ENCODE data around the gene CD9.

The CD9 gene

DNA sequence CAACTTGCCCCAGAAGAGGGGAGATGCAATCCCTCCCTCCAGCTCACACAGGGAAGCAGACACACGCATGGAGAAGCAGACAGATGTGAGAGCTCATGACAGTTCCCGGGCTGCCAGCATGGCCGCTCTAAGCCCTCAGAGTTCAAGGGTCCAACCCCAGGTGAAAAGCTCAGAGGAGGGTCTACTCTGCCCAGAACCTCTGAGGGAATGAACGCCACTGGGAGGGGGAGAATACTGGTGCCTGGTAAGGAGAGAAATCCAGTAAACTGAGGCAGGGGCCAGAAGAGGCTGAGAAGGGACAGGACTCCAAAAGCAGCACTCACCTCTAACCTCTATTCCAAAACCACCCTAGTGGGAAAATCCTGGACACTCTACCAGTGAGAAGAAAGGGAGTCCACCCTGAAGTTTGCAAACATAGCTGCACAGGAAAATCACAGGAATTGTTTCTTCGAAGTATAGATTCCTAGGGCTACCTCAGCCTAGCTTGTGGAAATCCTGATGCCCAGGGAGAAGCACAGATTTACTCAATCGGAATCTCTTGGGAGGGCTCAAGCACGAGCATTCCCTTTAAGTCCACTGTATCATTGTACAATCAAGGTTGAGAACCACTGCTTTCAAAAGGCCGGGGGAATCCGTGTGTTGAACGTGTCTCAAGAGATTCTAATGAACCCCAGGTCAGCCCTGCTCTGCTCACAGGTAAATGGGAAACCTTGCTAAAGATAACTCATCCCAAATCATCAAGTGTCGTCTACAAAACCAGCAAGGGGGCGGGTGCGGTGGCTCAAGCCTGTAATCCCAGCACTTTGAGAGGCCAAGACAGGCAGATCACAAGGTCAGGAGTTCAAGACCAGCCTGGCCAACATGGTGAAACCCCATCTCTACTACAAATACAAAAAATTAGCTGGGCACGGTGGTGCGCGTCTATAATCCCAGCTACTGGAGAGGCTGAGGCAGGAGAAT is 76.0 kb downstream of the CD9 start:
- DNase-seq (ENCODE audit: low read depth in 2 of 2): no peak

DNA sequence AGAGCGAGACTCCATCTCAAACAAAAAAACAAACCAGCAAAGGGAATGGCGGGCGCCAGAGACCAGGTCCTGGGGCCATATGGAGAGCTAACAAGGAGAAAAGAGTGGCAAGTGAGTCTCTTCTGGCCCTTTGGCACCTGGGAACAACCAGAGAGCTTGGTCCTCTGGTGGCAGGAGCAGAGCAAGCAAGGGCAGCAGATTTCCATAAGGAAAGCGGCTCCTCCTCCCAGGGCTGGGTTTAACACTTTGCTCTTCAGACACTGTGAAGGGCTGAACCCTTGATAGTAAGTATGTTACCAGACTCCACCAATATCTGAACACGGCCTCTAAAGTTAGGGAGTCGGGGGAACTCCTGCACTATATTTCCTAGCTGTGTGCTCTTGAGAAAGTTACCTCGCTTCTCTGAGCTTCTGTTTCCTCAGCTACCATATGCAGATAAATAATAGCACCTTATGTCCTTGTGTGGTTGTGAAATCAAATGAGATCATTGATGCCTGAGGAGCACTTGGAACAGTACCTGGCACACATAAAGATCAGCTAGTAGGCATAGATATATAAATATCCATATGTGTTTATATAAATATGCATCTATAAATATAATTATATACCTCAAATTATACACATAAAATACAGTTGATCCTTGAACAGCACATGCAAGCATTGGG is 76.9 kb downstream of the CD9 start:
- DNase-seq (ENCODE audit: low read depth in 2 of 2): no peak

DNA sequence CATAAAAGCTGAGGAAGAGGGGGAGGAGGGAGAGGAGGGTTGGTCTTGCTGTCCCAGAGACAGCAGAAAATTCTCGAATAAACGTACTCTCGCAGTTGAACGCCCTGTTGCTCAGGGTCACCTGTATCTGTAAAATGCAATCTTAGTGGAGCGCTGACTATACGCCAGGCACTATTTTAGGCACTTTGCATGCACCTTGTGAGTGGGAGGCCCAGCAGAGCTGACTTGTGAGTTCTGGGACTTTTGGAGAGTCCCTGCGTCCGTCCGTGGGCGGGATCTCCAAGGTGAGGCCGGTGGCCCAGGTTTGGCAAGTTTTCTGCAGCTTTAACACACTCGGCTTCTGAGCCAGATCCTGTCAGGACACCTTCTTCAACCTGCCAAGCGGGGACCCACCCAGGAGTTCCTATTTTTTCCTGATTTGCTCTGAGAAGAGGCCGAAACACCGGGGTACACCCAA is 77.8 kb downstream of the CD9 start:
- DNase-seq (ENCODE audit: low read depth in 2 of 2): peak in 1 of 2 donors; percentile 38

DNA sequence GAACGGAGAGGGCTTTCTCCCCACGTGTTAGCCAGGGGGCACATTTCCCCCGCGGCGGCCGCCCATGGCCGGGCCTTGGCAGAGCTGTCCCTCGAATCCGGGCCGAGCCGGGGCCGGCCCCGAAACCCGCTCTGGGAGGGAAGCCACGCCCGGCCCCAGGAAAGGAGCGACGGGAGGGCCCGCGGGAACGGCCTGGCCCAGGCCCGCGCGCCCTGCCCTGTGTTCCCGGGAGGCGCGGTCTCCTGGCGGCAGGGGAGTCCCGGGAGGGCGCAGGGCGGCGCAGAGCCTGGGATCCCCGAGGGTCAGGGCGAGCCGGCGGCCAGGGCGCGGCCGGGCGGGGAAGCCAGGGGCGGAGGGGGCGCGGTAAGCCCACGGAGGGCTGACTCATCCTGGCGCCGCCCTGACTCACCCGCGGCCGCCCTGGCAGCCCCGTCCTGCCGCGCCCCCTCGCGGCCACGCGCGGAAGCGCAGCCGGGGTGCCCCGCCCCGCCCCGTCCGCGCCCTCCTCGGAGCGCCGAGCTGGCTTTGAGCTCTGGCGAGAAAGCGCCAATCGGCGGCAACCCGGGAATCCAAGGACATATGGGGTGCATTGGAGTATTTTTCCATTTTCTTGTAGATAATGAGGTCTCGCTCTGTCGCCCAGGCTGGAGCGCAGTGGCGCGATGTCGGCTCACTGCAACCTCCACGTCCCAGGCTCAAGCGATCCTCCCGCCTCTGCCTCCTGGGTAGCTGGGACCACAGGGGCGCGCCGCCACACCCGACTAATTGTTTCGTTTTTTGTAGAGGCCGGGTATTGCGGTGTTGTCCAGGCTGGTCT is 78.4 kb downstream of the CD9 start:
- DNase-seq (ENCODE audit: low read depth in 2 of 2): peak; percentile 50 to 85

DNA sequence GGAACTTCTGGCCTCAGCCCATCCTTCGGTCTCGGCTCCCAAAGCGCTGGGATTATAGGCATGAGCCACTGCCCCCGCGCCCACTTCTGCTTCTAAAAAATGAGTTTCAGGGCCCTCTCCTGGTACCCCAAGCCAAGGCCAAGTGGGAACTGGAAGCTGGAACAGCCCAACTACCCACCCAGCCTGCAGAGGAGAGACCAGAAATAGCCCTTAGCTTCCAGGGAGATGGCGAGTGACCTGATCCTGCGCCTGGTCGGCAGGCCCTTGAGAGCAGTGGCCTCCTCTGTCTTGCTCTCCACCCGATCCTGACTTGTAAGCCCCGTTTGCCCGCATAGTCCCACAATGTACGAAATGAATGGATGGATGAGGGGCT is 79.0 kb downstream of the CD9 start:
- no peak for DNase-seq (ENCODE audit: low read depth in 2 of 2)

DNA sequence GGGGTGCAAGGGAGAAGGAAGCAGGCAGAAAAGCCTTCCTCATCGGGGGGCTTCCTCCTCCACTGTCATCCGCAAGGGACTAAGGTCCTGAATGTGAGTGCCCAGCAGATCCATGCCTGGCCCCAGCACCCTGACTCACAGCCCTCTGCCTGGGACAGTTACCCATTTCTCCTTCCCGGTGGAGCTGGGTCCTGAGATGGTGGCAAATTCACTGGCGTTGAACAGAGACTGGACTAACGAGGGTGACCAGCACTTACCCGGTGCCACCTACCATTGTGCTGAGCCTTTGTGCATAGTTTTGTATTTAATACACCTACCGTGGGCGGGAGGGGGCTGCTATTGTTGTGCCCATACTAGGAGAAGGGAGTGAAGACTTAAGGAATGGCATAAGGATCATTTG is 79.4 kb downstream of the CD9 start:
- no peak for DNase-seq (ENCODE audit: low read depth in 2 of 2)

DNA sequence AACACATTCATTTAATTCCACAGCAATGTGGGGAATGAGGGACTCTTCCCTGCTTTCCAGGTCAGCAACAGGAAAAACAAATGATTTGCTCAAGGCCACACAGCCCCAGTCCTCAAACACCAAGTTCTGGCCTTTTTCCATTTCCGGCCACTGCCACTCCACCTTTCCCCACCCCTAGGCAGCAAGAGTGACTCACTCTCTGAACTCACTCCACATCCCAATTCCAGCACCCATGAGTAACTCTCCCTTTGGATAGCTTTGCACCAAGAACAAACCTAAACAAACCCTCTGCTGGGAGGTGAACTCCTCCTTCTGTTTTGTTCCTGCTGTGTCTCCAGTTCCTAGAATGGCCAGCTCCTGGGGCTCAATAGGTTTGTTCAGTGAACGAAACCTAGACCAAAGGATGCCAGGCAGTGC is 79.9 kb downstream of the CD9 start:
- DNase-seq (ENCODE audit: low read depth in 2 of 2): no peak

DNA sequence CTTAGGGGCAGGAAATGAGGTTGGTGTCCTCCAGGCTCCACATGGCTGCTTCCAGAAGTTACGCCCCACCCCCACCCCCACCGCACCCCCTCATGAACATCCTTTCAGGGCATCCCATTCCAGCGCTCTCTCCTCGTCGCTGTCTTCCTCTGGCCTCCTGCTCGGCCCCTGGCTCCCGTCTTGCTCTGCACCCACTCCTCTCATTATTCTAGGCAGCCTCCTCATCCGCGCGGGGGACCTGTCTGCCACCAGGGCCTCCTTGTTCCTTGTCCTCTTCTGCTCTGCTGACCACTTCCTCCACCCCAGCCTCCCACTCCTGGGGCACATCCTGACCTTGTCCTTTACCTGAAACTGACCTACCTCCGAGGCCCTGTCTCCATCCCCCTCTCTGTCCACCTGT is 80.5 kb downstream of the CD9 start:
- no peak for DNase-seq (ENCODE audit: low read depth in 2 of 2)

DNA sequence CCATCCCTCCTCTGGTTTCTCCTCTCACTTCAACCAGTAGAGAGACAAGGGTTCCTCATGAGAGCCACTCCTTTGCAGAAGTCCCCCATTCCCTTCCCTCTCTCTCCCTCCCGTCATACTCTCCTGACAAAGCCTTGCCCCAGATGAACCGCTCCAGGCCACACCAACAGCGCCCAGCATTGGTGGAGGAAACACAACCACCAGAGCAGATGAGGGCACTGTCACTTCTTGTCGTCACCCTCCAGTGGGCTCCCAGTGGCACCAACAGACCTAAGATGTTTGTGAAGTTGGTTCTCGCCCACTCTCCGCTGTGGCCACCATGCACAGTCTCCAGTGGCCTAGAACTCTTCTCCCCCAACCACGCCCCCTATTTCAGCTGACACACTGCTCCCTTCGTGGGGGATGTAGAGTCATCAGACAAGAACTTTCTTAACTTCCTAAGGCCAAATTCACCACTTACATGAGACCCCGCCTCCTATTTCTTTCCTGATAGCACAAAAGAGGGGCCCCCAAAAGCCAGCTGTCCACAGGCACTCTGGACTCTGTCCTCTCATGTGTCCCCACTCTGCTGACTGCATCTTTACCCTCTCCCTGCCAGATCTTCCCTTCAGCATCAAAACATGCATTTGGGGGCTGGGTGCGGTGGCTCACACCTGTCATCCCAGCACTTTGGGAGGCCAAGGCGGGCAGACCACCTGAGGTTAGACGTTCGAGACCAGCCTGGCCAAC is 81.0 kb downstream of the CD9 start:
- DNase-seq (ENCODE audit: low read depth in 2 of 2): no peak

DNA sequence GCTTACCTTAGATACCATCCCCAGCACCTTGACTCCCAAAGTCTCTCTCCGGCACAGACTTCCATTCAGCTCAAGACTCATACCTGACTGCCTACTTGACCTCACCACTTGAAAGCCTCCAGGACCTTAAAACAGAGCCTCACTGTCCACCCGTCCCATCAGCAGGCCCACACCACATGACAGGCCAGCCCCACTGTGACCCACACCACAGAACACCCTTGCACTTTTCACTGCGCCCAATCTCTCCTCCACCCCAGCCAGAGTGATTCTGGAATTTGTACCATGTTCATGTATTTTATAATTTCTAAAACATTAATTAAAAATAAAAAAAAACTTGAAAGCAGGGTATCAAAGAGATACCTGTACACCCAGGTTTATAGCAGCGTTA is 82.2 kb downstream of the CD9 start:
- DNase-seq (ENCODE audit: low read depth in 2 of 2): no peak

DNA sequence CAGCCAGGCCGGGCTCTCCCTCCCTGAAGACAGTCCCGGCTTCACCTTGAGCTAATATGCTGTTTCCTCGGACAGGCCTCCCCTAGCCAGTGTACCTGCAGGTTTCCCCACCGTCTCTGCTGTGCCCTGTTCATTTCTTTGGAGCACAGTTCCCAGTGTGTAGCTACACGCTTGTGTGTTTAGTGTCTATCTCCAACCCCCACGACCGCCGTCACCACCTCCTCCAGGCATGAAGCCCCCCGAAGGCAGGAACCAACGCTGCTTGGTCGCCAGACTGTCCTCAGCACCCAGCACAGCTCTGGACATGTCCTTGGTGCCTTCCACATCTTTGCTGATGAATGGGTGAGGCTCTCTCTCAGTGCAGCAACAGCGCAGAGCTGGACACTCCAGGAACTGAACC is 84.1 kb downstream of the CD9 start:
- no peak for DNase-seq (ENCODE audit: low read depth in 2 of 2)

DNA sequence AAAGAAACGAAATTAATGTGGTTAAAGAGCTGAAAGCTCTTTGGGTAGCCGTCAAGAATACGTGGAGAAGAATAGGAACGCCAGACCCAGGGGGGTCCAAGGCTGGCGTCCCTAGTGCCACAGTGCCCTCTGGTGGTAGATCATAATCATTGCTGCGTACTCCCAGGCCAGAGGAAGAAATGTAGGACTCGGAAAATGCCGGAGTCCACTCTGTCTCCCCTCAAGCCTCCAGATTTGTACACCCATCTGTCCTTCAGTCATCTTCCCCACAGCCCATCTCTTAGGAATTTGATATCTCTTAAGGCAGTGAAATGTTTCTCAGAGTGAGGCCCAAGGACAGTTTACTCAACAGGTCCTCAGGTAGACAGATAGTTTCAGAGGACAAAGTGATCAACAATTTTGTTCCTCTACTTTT is 84.9 kb downstream of the CD9 start:
- DNase-seq (ENCODE audit: low read depth in 2 of 2): peak in 1 of 2 donors; percentile 42

DNA sequence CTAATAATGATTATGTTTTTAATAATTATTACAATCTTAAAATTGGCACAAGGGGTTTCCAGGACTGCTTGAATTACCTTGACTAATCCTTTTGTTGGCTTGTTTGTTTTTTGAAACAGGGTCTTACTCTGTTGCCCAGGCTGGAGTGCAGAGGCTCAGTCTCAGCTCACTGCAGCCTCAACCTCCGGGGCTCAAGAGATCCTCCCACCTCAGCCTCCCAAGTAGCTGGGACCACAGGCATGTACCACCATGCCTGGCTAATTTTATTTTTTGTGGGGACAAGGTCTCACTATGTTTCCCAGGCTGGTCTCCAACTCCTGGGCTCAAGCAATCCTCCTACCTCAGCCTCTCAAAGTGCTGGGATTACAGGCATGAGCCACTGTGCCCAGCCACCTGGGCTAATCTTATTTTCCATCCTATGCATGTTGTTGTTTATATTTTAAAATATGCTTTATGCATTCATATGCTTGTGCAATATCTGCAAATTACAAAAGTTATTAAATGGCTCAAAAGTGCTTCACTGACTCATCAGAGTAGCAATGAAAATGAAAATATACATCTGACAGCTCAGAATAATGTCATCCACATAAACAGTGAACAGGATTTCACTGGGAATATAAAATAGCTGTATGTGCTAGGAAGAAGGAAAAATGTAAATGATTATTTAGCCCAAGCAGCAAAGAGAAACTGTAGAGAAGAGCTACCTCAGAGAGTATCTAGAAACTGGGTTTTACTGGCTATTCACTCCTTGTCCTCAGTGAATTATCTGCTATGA is 85.5 kb downstream of the CD9 start:
- DNase-seq (ENCODE audit: low read depth in 2 of 2): no peak

Data from stimulated activated CD4-positive, alpha-beta T cell treated with anti-CD3 and anti-CD28 coated beads, Interleukin-15, amount 100 ng/mL, for 48 hours (primary cell).